Measurements from ENCODE around the gene GPATCH2.

The GPATCH2 gene

GRCh38 chr1:217574265-217574949, 56.5 kb downstream of the GPATCH2 start:
- no peak for DNase-seq

GRCh38 chr1:217569021-217569420, 61.9 kb downstream of the GPATCH2 start:
- DNase-seq, result no peak

GRCh38 chr1:217568200-217568599, 62.7 kb downstream of the GPATCH2 start:
- no peak for DNase-seq

- DNase-seq, result no peak
Observed at GRCh38 chr1:217564833-217565232, 66.1 kb downstream of the GPATCH2 start.

- DNase-seq, result no peak
Observed at GRCh38 chr1:217564207-217564606, 66.7 kb downstream of the GPATCH2 start.

- no peak for DNase-seq
Observed at GRCh38 chr1:217563179-217563578, 67.7 kb downstream of the GPATCH2 start.

GRCh38 chr1:217562229-217562878, 68.5 kb downstream of the GPATCH2 start:
- DNase-seq, result no peak

- no peak for DNase-seq
Observed at GRCh38 chr1:217561446-217561845, 69.4 kb downstream of the GPATCH2 start.

GRCh38 chr1:217554849-217555248, 76.0 kb downstream of the GPATCH2 start:
- no peak for DNase-seq

GRCh38 chr1:217553949-217554509, 76.9 kb downstream of the GPATCH2 start:
- no peak for DNase-seq

GRCh38 chr1:217552339-217552951, 78.4 kb downstream of the GPATCH2 start:
- no peak for DNase-seq

GRCh38 chr1:217542837-217543236, 88.1 kb downstream of the GPATCH2 start:
- DNase-seq, result no peak

GRCh38 chr1:217542136-217542777, 88.6 kb downstream of the GPATCH2 start:
- DNase-seq, result no peak

- DNase-seq, result no peak
Observed at GRCh38 chr1:217540321-217540720, 90.6 kb downstream of the GPATCH2 start.

GRCh38 chr1:217539510-217539909, 91.4 kb downstream of the GPATCH2 start:
- DNase-seq, result no peak

GRCh38 chr1:217535601-217536377, 95.1 kb downstream of the GPATCH2 start:
- no peak for DNase-seq

- DNase-seq, result no peak
Observed at GRCh38 chr1:217534566-217534965, 96.3 kb downstream of the GPATCH2 start.

GRCh38 chr1:217528271-217528670, 102.6 kb downstream of the GPATCH2 start:
- DNase-seq, result no peak

GRCh38 chr1:217527151-217527550, 103.7 kb downstream of the GPATCH2 start:
- no peak for DNase-seq

GRCh38 chr1:217526636-217527035, 104.3 kb downstream of the GPATCH2 start:
- no peak for DNase-seq

GRCh38 chr1:217525773-217526490, 105.0 kb downstream of the GPATCH2 start:
- DNase-seq, result no peak

All from DMS79 treated with DMSO at 0.1 percent for 48 hours (cell line).